ENCODE results near the gene BDNF. TPM values are rescaled to one million over a fixed set of nuclear protein-coding genes. Genes with fewer than 3 reads are reported as not detected.

BDNF gene
- 0.68 and 1.4 TPM in 2 replicates for total RNA-seq

GRCh38 chr11:27700351-27701301 lies at the start of gene BDNF:
Gene BDNF (minus strand): TSS chr11:27700455. CDS start chr11:27658564, 41,891 bp downstream.

Other genes starting within 250 kb of the BDNF start
- gene LGR4, start 227.7 kb downstream of the BDNF start, total RNA-seq, result 20.5 and 38.9 TPM in 2 replicates
- gene LIN7C, start 193.7 kb downstream of the BDNF start, total RNA-seq, result 91.4 and 127 TPM in 2 replicates